22Rv1 (cell line): ENCODE measurements around the gene XPO5.

Experiments
- H3K27ac ChIP-seq: fragments of 450-650 bp; 2 replicates; pipeline ENCODE4 v1.5.1; 2017
- ZFX ChIP-seq: fragments of 450-650 bp; IDR thresholded peaks from 2 replicates; pipeline ENCODE4 v1.6.1; 2017; ENCODE audit warnings: antibody characterized with exemption, borderline replicate concordance
- TF ChIP-seq, protein P1 (sequence below): fragments of 450-650 bp; IDR thresholded peaks from 2 replicates; pipeline ENCODE4 v1.5.1; 2017; ENCODE audit warnings: mild to moderate bottlenecking

The XPO5 gene

DNA sequence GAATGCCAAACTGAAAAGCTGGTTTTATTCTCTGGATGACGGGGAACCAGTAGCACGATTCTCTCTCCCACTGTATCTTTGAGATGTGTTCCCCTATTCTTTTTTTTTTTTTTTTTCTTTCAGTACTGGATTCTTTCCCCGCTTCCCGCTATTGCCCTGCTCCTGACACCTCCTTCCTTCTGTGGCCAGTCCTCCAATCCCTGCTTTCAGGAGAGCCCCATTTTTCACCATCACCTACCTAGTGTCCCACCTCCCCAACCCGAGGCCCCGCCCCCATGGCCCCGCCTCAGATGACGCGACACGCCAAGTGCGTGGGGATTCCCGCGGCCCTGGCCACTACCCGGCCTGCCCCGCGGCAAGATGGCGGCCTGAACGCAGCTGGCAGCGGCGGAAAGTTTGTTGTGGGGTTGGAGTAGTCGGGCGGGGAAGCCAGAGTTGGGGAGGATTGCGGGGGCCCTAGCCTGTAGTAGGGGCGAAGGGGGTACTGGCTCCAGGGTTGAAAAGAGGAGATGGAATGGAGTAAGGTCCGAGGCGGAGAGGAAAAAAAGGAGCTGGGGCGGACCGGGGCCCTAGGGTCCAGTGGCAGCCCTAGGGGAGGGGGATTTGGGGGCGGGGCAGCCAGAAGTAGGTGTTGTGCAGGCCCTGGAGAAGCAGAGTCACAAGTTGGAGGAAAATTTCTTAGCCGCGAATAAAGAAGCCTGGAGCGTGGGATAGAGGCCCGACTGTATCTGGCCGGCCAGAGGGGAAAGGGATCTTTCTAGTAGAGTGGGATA lies 98.4 kb downstream of the XPO5 start, which contains the start of gene TJAP1:
TSS of gene TJAP1 (plus strand) at position 336 of the 773 bp plus-strand sequence. CDS start 21,432 bp downstream, outside the sequence.
- TF ChIP-seq, protein P1, sequence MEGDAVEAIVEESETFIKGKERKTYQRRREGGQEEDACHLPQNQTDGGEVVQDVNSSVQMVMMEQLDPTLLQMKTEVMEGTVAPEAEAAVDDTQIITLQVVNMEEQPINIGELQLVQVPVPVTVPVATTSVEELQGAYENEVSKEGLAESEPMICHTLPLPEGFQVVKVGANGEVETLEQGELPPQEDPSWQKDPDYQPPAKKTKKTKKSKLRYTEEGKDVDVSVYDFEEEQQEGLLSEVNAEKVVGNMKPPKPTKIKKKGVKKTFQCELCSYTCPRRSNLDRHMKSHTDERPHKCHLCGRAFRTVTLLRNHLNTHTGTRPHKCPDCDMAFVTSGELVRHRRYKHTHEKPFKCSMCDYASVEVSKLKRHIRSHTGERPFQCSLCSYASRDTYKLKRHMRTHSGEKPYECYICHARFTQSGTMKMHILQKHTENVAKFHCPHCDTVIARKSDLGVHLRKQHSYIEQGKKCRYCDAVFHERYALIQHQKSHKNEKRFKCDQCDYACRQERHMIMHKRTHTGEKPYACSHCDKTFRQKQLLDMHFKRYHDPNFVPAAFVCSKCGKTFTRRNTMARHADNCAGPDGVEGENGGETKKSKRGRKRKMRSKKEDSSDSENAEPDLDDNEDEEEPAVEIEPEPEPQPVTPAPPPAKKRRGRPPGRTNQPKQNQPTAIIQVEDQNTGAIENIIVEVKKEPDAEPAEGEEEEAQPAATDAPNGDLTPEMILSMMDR, result no peak
- no peak for TF ChIP-seq ZFX
- H3K27ac ChIP-seq, result peak within 1 kb of the TSS; percentile 54

DNA sequence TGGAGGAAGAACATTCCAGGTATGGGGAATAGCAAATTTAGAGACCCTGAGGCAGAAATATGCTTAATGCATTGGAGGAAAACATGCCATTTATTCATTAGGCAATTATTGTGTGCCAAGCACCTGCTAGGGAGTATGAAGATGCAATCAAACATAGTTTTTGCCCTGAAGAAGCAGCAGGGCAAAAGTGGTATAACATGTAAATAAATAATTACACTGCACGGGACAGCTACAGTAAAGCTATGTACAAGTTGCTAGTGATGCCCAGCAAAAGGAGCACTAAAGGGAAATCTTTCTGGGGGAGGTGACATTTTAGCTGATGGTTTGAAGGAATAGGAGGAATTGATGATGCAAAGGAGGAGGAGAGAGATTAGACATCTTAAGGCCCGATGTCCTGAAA lies 99.1 kb downstream of the XPO5 start:
- H3K27ac ChIP-seq, result peak overlapping the region; percentile 54; the same call in 1 of the 2 replicates
- no peak for TF ChIP-seq ZFX
- TF ChIP-seq, protein P1, result no peak

DNA sequence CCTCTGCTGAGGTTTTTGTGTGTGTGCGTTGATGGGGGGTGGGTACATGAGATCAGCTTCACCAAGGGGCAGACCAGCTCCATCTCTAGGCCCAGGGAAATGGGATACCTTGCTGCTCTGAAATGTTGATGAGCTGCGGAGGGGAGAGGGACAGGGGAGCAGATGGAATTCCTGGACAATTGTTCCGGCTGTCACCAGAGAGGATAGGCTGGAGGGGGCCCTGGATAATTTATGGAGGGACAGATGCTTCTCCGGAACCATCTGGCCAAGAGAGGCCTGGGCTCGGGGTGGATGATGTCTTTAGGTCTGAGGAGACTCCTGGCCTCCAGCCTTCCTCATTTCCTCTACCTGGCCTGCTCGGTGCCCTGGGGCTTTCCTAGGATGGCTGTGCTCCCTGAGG lies 100.3 kb downstream of the XPO5 start:
- TF ChIP-seq ZFX, result no peak
- TF ChIP-seq, protein P1, result no peak
- no peak overlapping the region for H3K27ac ChIP-seq

DNA sequence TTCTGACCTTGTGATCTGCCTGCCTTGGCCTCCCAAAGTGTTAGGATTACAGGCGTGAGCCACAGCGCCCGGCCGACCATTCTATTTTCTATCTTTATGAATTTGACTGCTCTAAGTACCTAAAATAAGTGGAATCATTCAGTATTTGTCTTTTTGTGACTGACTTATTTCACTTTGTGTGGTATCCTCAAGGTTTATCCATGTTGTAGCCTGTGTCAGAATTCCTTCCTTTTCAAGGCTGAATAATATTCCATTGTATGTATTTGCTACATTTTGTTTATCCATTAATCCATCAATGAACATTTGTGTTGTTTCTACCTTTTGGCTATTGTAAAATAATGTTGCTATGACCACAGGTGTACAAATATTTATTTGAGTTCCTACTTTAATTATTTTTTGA lies 103.3 kb downstream of the XPO5 start:
- no peak overlapping the region for H3K27ac ChIP-seq
- TF ChIP-seq, protein P1, result no peak
- TF ChIP-seq ZFX, result no peak
